ENCODE results near the gene LELP1. TPM values are rescaled to one million over a fixed set of nuclear protein-coding genes. Genes with fewer than 3 reads are reported as not detected.

The LELP1 gene
- not detected for polyA plus RNA-seq (2013, experiment 1 of 2)
- polyA plus RNA-seq (2013, experiment 2 of 2), result not detected

DNA sequence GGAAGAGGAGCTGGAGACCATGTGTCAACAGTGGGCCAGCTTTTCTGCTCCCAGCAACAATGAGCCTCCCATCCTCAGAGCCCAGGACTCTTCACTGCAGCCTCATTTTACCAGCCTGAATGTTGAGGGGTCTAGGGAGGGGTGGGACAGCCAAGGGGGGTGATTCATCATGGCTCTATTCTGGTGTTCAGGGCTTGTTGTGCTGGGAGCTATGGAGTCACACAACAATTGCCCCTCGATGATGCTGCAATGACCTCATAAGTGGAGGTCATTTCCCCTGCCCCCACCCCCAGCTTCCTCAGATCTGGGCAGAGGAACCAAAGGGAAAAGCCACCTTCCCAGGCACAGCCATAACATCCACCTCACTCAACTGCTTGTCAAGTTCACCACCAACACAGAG lies at the start of gene LELP1:
TSS of gene LELP1 (plus strand) at position 301 of the 400 bp plus-strand sequence. CDS start 1,278 bp downstream, outside the sequence.
- no peak within 1 kb of the TSS for H3K27ac ChIP-seq (ENCODE audit: low read length, poor library complexity, severe bottlenecking)
- DNase-seq, result no peak
- no peak within 1 kb of the TSS for H3K18ac ChIP-seq (ENCODE audit: low read depth in 1 of 2, low read length in 2 of 2)
- no peak within 1 kb of the TSS for H3K23ac ChIP-seq (ENCODE audit: low read length in 2 of 2)
- no peak within 1 kb of the TSS for H4K8ac ChIP-seq (ENCODE audit: low read length)
- no peak within 1 kb of the TSS for H3K14ac ChIP-seq (ENCODE audit: low read length in 2 of 2)
- H2AFZ ChIP-seq (ENCODE audit: low read depth, low read length), result no peak within 1 kb of the TSS
- 43% methylated on average over 1 of the region's 1 CpG for WGBS
- H3K9ac ChIP-seq (ENCODE audit: low read length), result no peak within 1 kb of the TSS
- H3K4me1 ChIP-seq (ENCODE audit: control insufficient read depth, insufficient read depth, low read depth, low read length), result no peaks in the 10 kb centered on the region
- no peak within 1 kb of the TSS for H2BK15ac ChIP-seq (ENCODE audit: low read depth, poor library complexity, severe bottlenecking)
- no peaks in the 10 kb centered on the region for H3K9me3 ChIP-seq (ENCODE audit: control insufficient read depth, low read length)
- no peak within 1 kb of the TSS for H3K4me3 ChIP-seq (ENCODE audit: insufficient read depth in 1 of 2, low read depth in 1 of 2, low read length in 2 of 2)
- no peak within 1 kb of the TSS for H2BK120ac ChIP-seq (ENCODE audit: low read depth, low read length)
- H3K4me2 ChIP-seq (ENCODE audit: low read length, poor library complexity, severe bottlenecking), result no peak within 1 kb of the TSS
- no peak within 1 kb of the TSS for H3K4ac ChIP-seq (ENCODE audit: low read depth in 1 of 2, low read length in 2 of 2)
- no peak within 1 kb of the TSS for H2BK5ac ChIP-seq (ENCODE audit: low read depth, low read length, poor library complexity, severe bottlenecking)
- H3K79me1 ChIP-seq (replicated peaks; ENCODE audit: low read length, poor library complexity, severe bottlenecking), result no peaks in the 10 kb centered on the region
- no peak within 1 kb of the TSS for H2BK12ac ChIP-seq (ENCODE audit: low read length in 2 of 2)
- H3K27me3 ChIP-seq (ENCODE audit: control insufficient read depth in 1 of 2, insufficient read depth in 1 of 2, low read length in 2 of 2), result peaks cover 0 to 17% of the 10 kb centered on the region in 2 experiments
- no peaks in the 10 kb centered on the region for H3K36me3 ChIP-seq (ENCODE audit: control insufficient read depth in 1 of 2, insufficient read depth in 2 of 2, low read depth in 1 of 2, low read length in 2 of 2)
- no peak within 1 kb of the TSS for H4K91ac ChIP-seq (ENCODE audit: low read length)
- H2AK5ac ChIP-seq (ENCODE audit: low read length, severe bottlenecking), result no peak within 1 kb of the TSS

GRCh38 chr1:153155541-153155940 lies 47.7 kb upstream of the LELP1 start:
- Histone ChIP-seq H3K36me3 (ENCODE audit: control insufficient read depth in 1 of 2, insufficient read depth in 2 of 2, low read depth in 1 of 2, low read length in 2 of 2) (no peaks in the 10 kb centered on the region), H3K9me3 (ENCODE audit: control insufficient read depth, low read length) (peaks cover 5% of the 10 kb centered on the region), H2BK15ac (ENCODE audit: low read depth, poor library complexity, severe bottlenecking) (no peak overlapping the region), H3K4me1 (ENCODE audit: control insufficient read depth, insufficient read depth, low read depth, low read length) (no peaks in the 10 kb centered on the region), H4K91ac (ENCODE audit: low read length) (no peak overlapping the region), H3K9ac (ENCODE audit: low read length) (no peak overlapping the region), H2BK5ac (ENCODE audit: low read depth, low read length, poor library complexity, severe bottlenecking) (no peak overlapping the region), H2BK120ac (ENCODE audit: low read depth, low read length) (no peak overlapping the region), H3K79me1 (replicated peaks; ENCODE audit: low read length, poor library complexity, severe bottlenecking) (no peaks in the 10 kb centered on the region), H3K14ac (ENCODE audit: low read length in 2 of 2) (no peak overlapping the region), H3K4ac (ENCODE audit: low read depth in 1 of 2, low read length in 2 of 2) (no peak overlapping the region), H3K27ac (ENCODE audit: low read length, poor library complexity, severe bottlenecking) (no peak overlapping the region), H3K4me3 (ENCODE audit: insufficient read depth in 1 of 2, low read depth in 1 of 2, low read length in 2 of 2) (no peak overlapping the region), H4K8ac (ENCODE audit: low read length) (no peak overlapping the region), H2BK12ac (ENCODE audit: low read length in 2 of 2) (no peak overlapping the region), H3K18ac (ENCODE audit: low read depth in 1 of 2, low read length in 2 of 2) (no peak overlapping the region), H3K23ac (ENCODE audit: low read length in 2 of 2) (no peak overlapping the region), H2AFZ (ENCODE audit: low read depth, low read length) (no peak overlapping the region), H3K4me2 (ENCODE audit: low read length, poor library complexity, severe bottlenecking) (no peak overlapping the region), H3K27me3 (ENCODE audit: control insufficient read depth in 1 of 2, insufficient read depth in 1 of 2, low read length in 2 of 2) (peaks cover 0 to 2% of the 10 kb centered on the region in 2 experiments), H2AK5ac (ENCODE audit: low read length, severe bottlenecking) (no peak overlapping the region)
- WGBS, result 66% methylated on average over 2 of the region's 2 CpGs
- no peak for DNase-seq

- no peak overlapping the region for H3K9ac ChIP-seq (ENCODE audit: low read length)
Measured at GRCh38 chr1:153168686-153169085, 34.5 kb upstream of the LELP1 start.

DNA sequence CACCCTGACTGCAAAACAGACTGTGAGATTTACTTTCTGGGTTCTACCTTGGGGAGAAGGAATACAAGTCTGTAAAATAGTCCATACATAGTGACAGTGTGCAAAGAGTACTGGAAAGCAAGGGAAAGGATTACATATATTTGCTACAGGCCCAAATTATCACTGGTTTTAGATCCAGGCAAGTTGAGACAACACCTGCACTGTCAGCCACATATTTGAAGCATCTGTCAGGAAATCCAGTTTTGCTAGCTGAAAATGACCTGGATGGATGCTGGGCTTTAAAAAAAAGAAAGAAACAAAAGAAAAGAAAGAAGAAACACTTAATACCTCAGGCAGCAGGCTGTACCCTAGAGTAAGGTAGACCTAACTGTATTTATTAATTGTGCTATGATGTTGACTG lies 28.6 kb upstream of the LELP1 start:
- H3K4ac ChIP-seq (ENCODE audit: low read depth in 1 of 2, low read length in 2 of 2), result no peak overlapping the region
- H4K91ac ChIP-seq (ENCODE audit: low read length), result no peak overlapping the region
- H2BK12ac ChIP-seq (ENCODE audit: low read length in 2 of 2), result no peak overlapping the region
- no peak overlapping the region for H3K18ac ChIP-seq (ENCODE audit: low read depth in 1 of 2, low read length in 2 of 2)
- no peak overlapping the region for H3K23ac ChIP-seq (ENCODE audit: low read length in 2 of 2)
- H2BK120ac ChIP-seq (ENCODE audit: low read depth, low read length), result no peak overlapping the region
- H3K4me1 ChIP-seq (ENCODE audit: control insufficient read depth, insufficient read depth, low read depth, low read length), result no peaks in the 10 kb centered on the region
- H2AK5ac ChIP-seq (ENCODE audit: low read length, severe bottlenecking), result no peak overlapping the region
- no peak overlapping the region for H3K4me2 ChIP-seq (ENCODE audit: low read length, poor library complexity, severe bottlenecking)
- no peaks in the 10 kb centered on the region for H3K36me3 ChIP-seq (ENCODE audit: control insufficient read depth in 1 of 2, insufficient read depth in 2 of 2, low read depth in 1 of 2, low read length in 2 of 2)
- H3K14ac ChIP-seq (ENCODE audit: low read length in 2 of 2), result no peak overlapping the region
- H2BK5ac ChIP-seq (ENCODE audit: low read depth, low read length, poor library complexity, severe bottlenecking), result no peak overlapping the region
- no peak overlapping the region for H3K27ac ChIP-seq (ENCODE audit: low read length, poor library complexity, severe bottlenecking)
- H4K8ac ChIP-seq (ENCODE audit: low read length), result no peak overlapping the region
- H3K9ac ChIP-seq (ENCODE audit: low read length), result no peak overlapping the region
- H3K9me3 ChIP-seq (ENCODE audit: control insufficient read depth, low read length), result no peaks in the 10 kb centered on the region
- no peaks in the 10 kb centered on the region for H3K79me1 ChIP-seq (replicated peaks; ENCODE audit: low read length, poor library complexity, severe bottlenecking)
- H3K27me3 ChIP-seq (ENCODE audit: control insufficient read depth in 1 of 2, insufficient read depth in 1 of 2, low read length in 2 of 2), result no peaks in the 10 kb centered on the region
- H2BK15ac ChIP-seq (ENCODE audit: low read depth, poor library complexity, severe bottlenecking), result no peak overlapping the region
- DNase-seq, result no peak
- no peak overlapping the region for H3K4me3 ChIP-seq (ENCODE audit: insufficient read depth in 1 of 2, low read depth in 1 of 2, low read length in 2 of 2)
- no peak overlapping the region for H2AFZ ChIP-seq (ENCODE audit: low read depth, low read length)

More at GRCh38 chr1:153168686-153169085, 34.5 kb upstream of the LELP1 start:
- 64% methylated on average over 2 of the region's 2 CpGs for WGBS
- Histone ChIP-seq H4K8ac (ENCODE audit: low read length) (no peak overlapping the region), H4K91ac (ENCODE audit: low read length) (no peak overlapping the region), H3K4ac (ENCODE audit: low read depth in 1 of 2, low read length in 2 of 2) (no peak overlapping the region), H2AFZ (ENCODE audit: low read depth, low read length) (no peak overlapping the region), H3K9me3 (ENCODE audit: control insufficient read depth, low read length) (no peaks in the 10 kb centered on the region), H2BK5ac (ENCODE audit: low read depth, low read length, poor library complexity, severe bottlenecking) (no peak overlapping the region), H2BK12ac (ENCODE audit: low read length in 2 of 2) (no peak overlapping the region), H2AK5ac (ENCODE audit: low read length, severe bottlenecking) (no peak overlapping the region), H3K27me3 (ENCODE audit: control insufficient read depth in 1 of 2, insufficient read depth in 1 of 2, low read length in 2 of 2) (no peaks in the 10 kb centered on the region), H3K4me1 (ENCODE audit: control insufficient read depth, insufficient read depth, low read depth, low read length) (no peaks in the 10 kb centered on the region), H3K23ac (ENCODE audit: low read length in 2 of 2) (no peak overlapping the region), H3K18ac (ENCODE audit: low read depth in 1 of 2, low read length in 2 of 2) (no peak overlapping the region), H3K79me1 (replicated peaks; ENCODE audit: low read length, poor library complexity, severe bottlenecking) (no peaks in the 10 kb centered on the region), H3K27ac (ENCODE audit: low read length, poor library complexity, severe bottlenecking) (no peak overlapping the region), H3K36me3 (ENCODE audit: control insufficient read depth in 1 of 2, insufficient read depth in 2 of 2, low read depth in 1 of 2, low read length in 2 of 2) (no peaks in the 10 kb centered on the region), H2BK15ac (ENCODE audit: low read depth, poor library complexity, severe bottlenecking) (no peak overlapping the region), H2BK120ac (ENCODE audit: low read depth, low read length) (no peak overlapping the region), H3K14ac (ENCODE audit: low read length in 2 of 2) (no peak overlapping the region), H3K4me3 (ENCODE audit: insufficient read depth in 1 of 2, low read depth in 1 of 2, low read length in 2 of 2) (no peak overlapping the region), H3K4me2 (ENCODE audit: low read length, poor library complexity, severe bottlenecking) (no peak overlapping the region)
- DNase-seq, result no peak

Measured in mesenchymal stem cell (in vitro differentiated cells and primary cell).